NCI-H510A treated with DMSO at 0.1 percent for 48 hours (cell line): ENCODE data around the gene NCOA3.
"Not testable (repeated sequence)": the region's sequence is repeated elsewhere in the genome, so short reads cannot be mapped to it uniquely, and the experiment has no call there.

ENCODE experiments used
- DNase-seq: peaks from one replicate; lab custom pipeline; 2025; lab: John Stamatoyannopoulos, UW

Gene NCOA3

GRCh38 chr20:47468290-47469050 is 33.2 kb upstream of the NCOA3 start:
- no peak for DNase-seq

GRCh38 chr20:47475419-47476044 is 26.2 kb upstream of the NCOA3 start:
- DNase-seq: no peak

- DNase-seq: no peak
These were observed 25.2 kb upstream of the NCOA3 start for GRCh38 chr20:47476452-47476851.

- no peak for DNase-seq
These were observed 22.6 kb upstream of the NCOA3 start for GRCh38 chr20:47479093-47479492.

GRCh38 chr20:47479506-47479905 is 22.2 kb upstream of the NCOA3 start:
- DNase-seq: no peak

- DNase-seq: no peak
These were observed 21.4 kb upstream of the NCOA3 start for GRCh38 chr20:47480239-47480638.

- DNase-seq: no peak
These were observed 21.0 kb upstream of the NCOA3 start for GRCh38 chr20:47480705-47481104.

- no peak for DNase-seq
These were observed 20.1 kb upstream of the NCOA3 start for GRCh38 chr20:47481330-47482216.

- no peak for DNase-seq
These were observed 19.0 kb upstream of the NCOA3 start for GRCh38 chr20:47482705-47483104.

GRCh38 chr20:47484303-47484702 is 17.4 kb upstream of the NCOA3 start:
- no peak for DNase-seq

- DNase-seq: no peak
These were observed 14.3 kb upstream of the NCOA3 start for GRCh38 chr20:47487175-47487917.

GRCh38 chr20:47489448-47489872 is 12.2 kb upstream of the NCOA3 start:
- no peak for DNase-seq

- DNase-seq: no peak
These were observed 10.9 kb upstream of the NCOA3 start for GRCh38 chr20:47490795-47491194.

- no peak for DNase-seq
These were observed 9.4 kb upstream of the NCOA3 start for GRCh38 chr20:47492284-47492683.

GRCh38 chr20:47493175-47493962 is 8.3 kb upstream of the NCOA3 start:
- DNase-seq: peak; percentile 84

GRCh38 chr20:47493963-47494293 is 7.8 kb upstream of the NCOA3 start:
- peak; percentile 37 for DNase-seq

GRCh38 chr20:47494606-47495005 is 7.1 kb upstream of the NCOA3 start:
- DNase-seq: not testable (repeated sequence)

- DNase-seq: no peak
These were observed 5.6 kb upstream of the NCOA3 start for GRCh38 chr20:47496118-47496517.

GRCh38 chr20:47498606-47499005 is 3.1 kb upstream of the NCOA3 start:
- no peak for DNase-seq

GRCh38 chr20:47499053-47499452 is 2.6 kb upstream of the NCOA3 start:
- no peak for DNase-seq

- not testable (repeated sequence) for DNase-seq
These were observed 1.6 kb upstream of the NCOA3 start for GRCh38 chr20:47500082-47500481.
